T1000 (cell line): ENCODE data around the gene PSME2.
"Not testable (repeated sequence)": the region's sequence is repeated elsewhere in the genome, so short reads cannot be mapped to it uniquely, and the experiment has no call there.

Experiments used
- DNase-seq: peaks from one replicate; lab custom pipeline; 2025; ENCODE audit warnings: mixed read lengths; lab: John Stamatoyannopoulos, UW

PSME2 gene

GRCh38 chr14:24114532-24115421 is 31.6 kb downstream of the PSME2 start, which contains the start of the genes DCAF11 and NRL:
Gene DCAF11, plus strand, starts transcription at chr14:24114777. Its CDS starts 818 bp downstream, at chr14:24115595.
Gene NRL, minus strand, starts transcription at chr14:24114949. Its CDS starts 32,101 bp downstream, at chr14:24082848.
- peak; percentile 99 for DNase-seq

GRCh38 chr14:24113801-24114531 is 32.4 kb downstream of the PSME2 start:
- DNase-seq: peak; percentile 80

- DNase-seq: no peak
Observed at GRCh38 chr14:24113379-24113800, 33.0 kb downstream of the PSME2 start.

GRCh38 chr14:24110523-24110922 is 35.9 kb downstream of the PSME2 start:
- DNase-seq: no peak

GRCh38 chr14:24110060-24110459 is 36.4 kb downstream of the PSME2 start:
- no peak for DNase-seq

- DNase-seq: no peak
Observed at GRCh38 chr14:24108336-24108874, 38.0 kb downstream of the PSME2 start.

- DNase-seq: no peak
Observed at GRCh38 chr14:24106672-24107271, 39.6 kb downstream of the PSME2 start.

GRCh38 chr14:24105609-24106239 is 40.7 kb downstream of the PSME2 start:
- not testable (repeated sequence) for DNase-seq

GRCh38 chr14:24103451-24103850 is 43.0 kb downstream of the PSME2 start:
- no peak for DNase-seq

- DNase-seq: no peak
Observed at GRCh38 chr14:24102357-24103048, 43.9 kb downstream of the PSME2 start.

GRCh38 chr14:24100982-24101494 is 45.4 kb downstream of the PSME2 start:
- no peak for DNase-seq

GRCh38 chr14:24100197-24100981 is 46.0 kb downstream of the PSME2 start:
- DNase-seq: no peak

GRCh38 chr14:24098927-24099813 is 47.2 kb downstream of the PSME2 start:
- no peak for DNase-seq

- no peak for DNase-seq
Observed at GRCh38 chr14:24098229-24098926, 48.0 kb downstream of the PSME2 start.

- no peak for DNase-seq
Observed at GRCh38 chr14:24096545-24097181, 49.7 kb downstream of the PSME2 start.

GRCh38 chr14:24095271-24096068 is 50.9 kb downstream of the PSME2 start:
- no peak for DNase-seq

GRCh38 chr14:24094841-24095270 is 51.6 kb downstream of the PSME2 start:
- DNase-seq: no peak
